ENCODE measurements around the gene ZCCHC10. TPM values are rescaled to one million over a fixed set of nuclear protein-coding genes. Genes with fewer than 3 reads are reported as not detected.
"Not testable (repeated sequence)": the region's sequence is repeated elsewhere in the genome, so short reads cannot be mapped to it uniquely, and the experiment has no call there.

The ZCCHC10 gene
- total RNA-seq, 6 donors from 2014 or later = 5.7 to 21.3 (median 12.4) TPM

- ATAC-seq (ENCODE audit: low FRiP score in 2 of 2) (no peak), DNase-seq (no peak)
- TF ChIP-seq CTCF (IDR thresholded peaks at IDR 0.05) = no peak
- no peak for TF ChIP-seq POLR2AphosphoS5 (IDR thresholded peaks at IDR 0.05)
- no peak for TF ChIP-seq EP300 (IDR thresholded peaks at IDR 0.05)
- no peak for TF ChIP-seq POLR2A (IDR thresholded peaks at IDR 0.05)
- Histone ChIP-seq H3K4me1 (peaks cover 0 to 11% (median 5%) of the 10 kb centered on the region in 4 donors), H3K27ac (peak overlapping the region in 2 of 4 donors; percentile 11 to 46), H3K36me3 (no peaks in the 10 kb centered on the region), H3K9me3 (no peaks in the 10 kb centered on the region), H3K4me3 (no peak overlapping the region), H3K27me3 (no peaks in the 10 kb centered on the region)
- 51 to 55% methylated on average over 6 of the region's 6 CpGs for WGBS, 2 donors
Measured at GRCh38 chr5:133032852-133033742, 6.7 kb upstream of the ZCCHC10 start.

- Histone ChIP-seq H3K27me3 (no peaks in the 10 kb centered on the region), H3K27ac (no peak overlapping the region), H3K4me1 (peaks cover 4 to 23% (median 10%) of the 10 kb centered on the region in 4 donors), H3K9me3 (no peaks in the 10 kb centered on the region), H3K4me3 (no peak overlapping the region), H3K36me3 (no peaks in the 10 kb centered on the region)
- WGBS, 2 donors = 74 to 75% methylated on average over 2 of the region's 2 CpGs
- DNase-seq (no peak), ATAC-seq (ENCODE audit: low FRiP score in 2 of 2) (no peak)
- TF ChIP-seq EP300 (IDR thresholded peaks at IDR 0.05) (no peak), POLR2A (IDR thresholded peaks at IDR 0.05) (no peak), POLR2AphosphoS5 (IDR thresholded peaks at IDR 0.05) (no peak), CTCF (IDR thresholded peaks at IDR 0.05) (no peak)
Measured at GRCh38 chr5:133030343-133031005, 4.1 kb upstream of the ZCCHC10 start.

GRCh38 chr5:133029416-133029815 is 3.1 kb upstream of the ZCCHC10 start:
- peaks cover 8 to 33% (median 18%) of the 10 kb centered on the region in 4 donors for H3K4me1 ChIP-seq
- no peak for ATAC-seq (ENCODE audit: low FRiP score in 2 of 2)
- 83 to 92% methylated on average over 1 of the region's 1 CpG for WGBS, 2 donors

GRCh38 chr5:133026664-133027153 is 360 bp upstream of the ZCCHC10 start:
- Histone ChIP-seq H3K4me1 (peaks cover 8 to 22% (median 13%) of the 10 kb centered on the region in 4 donors), H3K9me3 (no peaks in the 10 kb centered on the region), H3K27ac (peak overlapping the region; percentile 94 to 99 (median 96)), H3K36me3 (peaks cover 0 to 5% (median 2%) of the 10 kb centered on the region in 4 donors), H3K27me3 (no peaks in the 10 kb centered on the region), H3K4me3 (peak overlapping the region; percentile 35 to 91 (median 76))
- 9 to 10% methylated on average over 9 to 14 of the region's 15 CpGs for WGBS, 2 donors
- no peak for TF ChIP-seq POLR2A (IDR thresholded peaks at IDR 0.05)
- no peak for TF ChIP-seq EP300 (IDR thresholded peaks at IDR 0.05)
- TF ChIP-seq CTCF (IDR thresholded peaks at IDR 0.05) = no peak
- TF ChIP-seq POLR2AphosphoS5 (IDR thresholded peaks at IDR 0.05) = no peak
- ATAC-seq (ENCODE audit: low FRiP score in 2 of 2) (no peak), DNase-seq (no peak)

More at GRCh38 chr5:133029416-133029815, 3.1 kb upstream of the ZCCHC10 start:
- Histone ChIP-seq H3K27ac (no peak overlapping the region), H3K36me3 (no peaks in the 10 kb centered on the region), H3K27me3 (no peaks in the 10 kb centered on the region), H3K4me3 (no peak overlapping the region), H3K9me3 (no peaks in the 10 kb centered on the region)
- no peak for DNase-seq
- TF ChIP-seq POLR2A (IDR thresholded peaks at IDR 0.05) = no peak
- no peak for TF ChIP-seq CTCF (IDR thresholded peaks at IDR 0.05)
- TF ChIP-seq POLR2AphosphoS5 (IDR thresholded peaks at IDR 0.05) = no peak
- TF ChIP-seq EP300 (IDR thresholded peaks at IDR 0.05) = no peak

- H3K36me3 ChIP-seq = peaks cover 3 to 43% (median 13%) of the 10 kb centered on the region in 4 donors
- H3K27ac ChIP-seq; ATAC-seq (ENCODE audit: low FRiP score in 2 of 2); H3K9me3 ChIP-seq; H3K4me3 ChIP-seq; DNase-seq; H3K27me3 ChIP-seq; H3K4me1 ChIP-seq: not testable (repeated sequence)
- WGBS, 2 donors = 95 to 98% methylated on average over 7 of the region's 7 CpGs
Measured at GRCh38 chr5:133019471-133019870, 6.9 kb downstream of the ZCCHC10 start.

Measured in upper lobe of left lung (tissue), 6 donors.